T-cell (primary cell): ENCODE measurements around the gene LTBP3. TPM values are rescaled to one million over a fixed set of nuclear protein-coding genes. Genes with fewer than 3 reads are reported as not detected.
A peak's percentile ranks its signal among the peaks of the same experiment; 100 is the strongest.

ENCODE experiments used
- ATAC-seq, 4 experiments: fragments of 200-7000 bp in 3 of 4; fragments of 150-1000 bp in 1 of 4; cut with Tn5 transposase; replicated peaks in 1 of 4; 1 replicate in 3 of 4; 2 replicates in 1 of 4; pipeline ENCODE4 v1.10.0; 2021; ENCODE audit warnings: moderate library complexity in 3 of 4, mild to moderate bottlenecking in 2 of 4, moderate number of reproducible peaks in 1 of 4
- CTCF ChIA-PET, 2 donors: fragments of 300-600 bp; sonication (Branson Sonifier 250); formaldehyde crosslinking; loops; one replicate each; lab custom pipeline; 2022; ENCODE audit warnings: antibody characterized with exemption in 2 of 2; lab: Charles Lee
- POLR2A ChIA-PET, 2 donors: fragments of 300-600 bp; sonication (Branson Sonifier 250); formaldehyde crosslinking; loops; one replicate each; lab custom pipeline; 2022; ENCODE audit warnings: antibody characterized with exemption in 2 of 2; lab: Charles Lee
- DNase-seq, 35 experiments: peaks; one replicate each; pipeline versions ENCODE4 v3.0.0 to v3.0.0-alpha.2; 2013 to 2023
- H3K27ac ChIP-seq: one replicate; pipeline ENCODE4 v1.5.1; 2013; ENCODE audit warnings: low read length
- H3K27me3 ChIP-seq, 2 experiments: replicated peaks in 1 of 2; 1 replicate in 1 of 2; 2 replicates in 1 of 2; pipeline versions ENCODE4 v1.6.1 to v1.7.0; 2013; ENCODE audit warnings: low read length in 1 of 2, mixed read lengths in 1 of 2; ENCODE audit not compliant: control insufficient read depth in 2 of 2, insufficient read depth in 2 of 2; ENCODE audit errors: extremely low read depth in 1 of 2
- H3K36me3 ChIP-seq, 2 donors: 1 replicate in 1 of 2; 2 replicates in 1 of 2; pipeline versions ENCODE4 v1.6.1 to v1.7.0; 2013; ENCODE audit warnings: low read length in 1 of 2; ENCODE audit not compliant: control insufficient read depth in 2 of 2, insufficient read depth in 1 of 2; ENCODE audit errors: extremely low read depth in 1 of 2
- H3K4me1 ChIP-seq, 2 experiments: 1 replicate in 1 of 2; 2 replicates in 1 of 2; pipeline versions ENCODE4 v1.6.1 to v1.7.0; 2013; ENCODE audit warnings: low read length in 2 of 2, mixed read lengths in 1 of 2; ENCODE audit not compliant: insufficient read depth in 2 of 2, control insufficient read depth in 1 of 2; ENCODE audit errors: extremely low read depth in 1 of 2
- H3K4me3 ChIP-seq, 2 donors: 1 replicate in 1 of 2; 2 replicates in 1 of 2; pipeline versions ENCODE4 v1.5.1 to v1.7.0; 2013; ENCODE audit warnings: mild to moderate bottlenecking in 2 of 2, low read length in 1 of 2, moderate library complexity in 1 of 2; ENCODE audit not compliant: control insufficient read depth in 1 of 2; ENCODE audit errors: extremely low read depth in 1 of 2
- H3K9me3 ChIP-seq: 2 replicates; pipeline ENCODE4 v1.7.0; 2013
- H3K27ac Mint-ChIP-seq, 2 donors: one replicate each; pipeline ENCODE4 v1.8.0; 2020 to 2021; ENCODE audit warnings: mild to moderate bottlenecking in 2 of 2, mixed read lengths in 2 of 2
- H3K27me3 Mint-ChIP-seq, 2 donors: one replicate each; pipeline ENCODE4 v1.8.0; 2021 to 2022; ENCODE audit warnings: mixed read lengths in 2 of 2
- H3K36me3 Mint-ChIP-seq: one replicate; pipeline ENCODE4 v1.8.0; 2021; ENCODE audit warnings: mixed read lengths
- H3K4me1 Mint-ChIP-seq, 3 donors: one replicate each; pipeline ENCODE4 v1.8.0; 2020 to 2022; ENCODE audit warnings: mixed read lengths in 3 of 3, mild to moderate bottlenecking in 1 of 3
- H3K4me3 Mint-ChIP-seq, 3 donors: one replicate each; pipeline ENCODE4 v1.8.0; 2020 to 2022; ENCODE audit warnings: mild to moderate bottlenecking in 3 of 3, mixed read lengths in 3 of 3, moderate library complexity in 3 of 3
- H3K9me3 Mint-ChIP-seq, 3 donors: one replicate each; pipeline ENCODE4 v1.8.0; 2020 to 2022; ENCODE audit warnings: mixed read lengths in 3 of 3
- WGBS: methylation state at CpG from one replicate; pipeline ENCODE4 v1.1.5; 2013; ENCODE audit warnings: missing lambda C conversion rate; ENCODE audit not compliant: insufficient coverage; 5-methylcytosine and 5-hydroxymethylcytosine counted together
- total RNA-seq, 35 experiments: library from RNA in 6 of 35; stranded (reverse) in 6 of 35; fragments of 120-200 nt in 1 of 35; gene quantifications; one replicate each; pipeline versions ENCODE4 v1.2.1 to v1.2.4 and lab custom pipeline; 2013 to 2026

Gene LTBP3
- total RNA-seq, 5 donors from 2014 or later (not counting 1 experiment from before 2014, with no cell fraction given): 200 to 364 (median 284) TPM

DNA sequence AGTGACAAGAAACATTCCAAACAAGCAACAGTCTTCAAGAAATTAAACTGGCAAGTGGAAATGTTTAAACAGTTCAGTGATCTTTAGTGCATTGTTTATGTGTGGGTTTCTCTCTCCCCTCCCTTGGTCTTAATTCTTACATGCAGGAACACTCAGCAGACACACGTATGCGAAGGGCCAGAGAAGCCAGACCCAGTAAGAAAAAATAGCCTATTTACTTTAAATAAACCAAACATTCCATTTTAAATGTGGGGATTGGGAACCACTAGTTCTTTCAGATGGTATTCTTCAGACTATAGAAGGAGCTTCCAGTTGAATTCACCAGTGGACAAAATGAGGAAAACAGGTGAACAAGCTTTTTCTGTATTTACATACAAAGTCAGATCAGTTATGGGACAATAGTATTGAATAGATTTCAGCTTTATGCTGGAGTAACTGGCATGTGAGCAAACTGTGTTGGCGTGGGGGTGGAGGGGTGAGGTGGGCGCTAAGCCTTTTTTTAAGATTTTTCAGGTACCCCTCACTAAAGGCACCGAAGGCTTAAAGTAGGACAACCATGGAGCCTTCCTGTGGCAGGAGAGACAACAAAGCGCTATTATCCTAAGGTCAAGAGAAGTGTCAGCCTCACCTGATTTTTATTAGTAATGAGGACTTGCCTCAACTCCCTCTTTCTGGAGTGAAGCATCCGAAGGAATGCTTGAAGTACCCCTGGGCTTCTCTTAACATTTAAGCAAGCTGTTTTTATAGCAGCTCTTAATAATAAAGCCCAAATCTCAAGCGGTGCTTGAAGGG lies 53.3 kb downstream of the LTBP3 start:
- Histone ChIP-seq H3K4me1 (peaks cover 36 to 38% of the 10 kb centered on the region in 2 experiments), H3K4me3 (peak overlapping the region; percentile 79 to 100), H3K27ac (peak overlapping the region; percentile 60), H3K27me3 (no peaks in the 10 kb centered on the region), H3K9me3 (no peaks in the 10 kb centered on the region), H3K36me3 (peaks cover 3 to 60% of the 10 kb centered on the region in 2 donors)
- peak overlapping the region; percentile 53 to 87 for H3K27ac Mint-ChIP-seq
- no peaks in the 10 kb centered on the region for H3K9me3 Mint-ChIP-seq
- POLR2A ChIA-PET: interaction anchor here (0.5 to 4.1 kb wide), 11 partner anchors 8 to 169 kb away, joined by 3 to 36 read pairs (median 8); no protein-coding TSS in a partner anchor
- ATAC-seq (no peak), DNase-seq (no peak)
- no peaks in the 10 kb centered on the region for H3K27me3 Mint-ChIP-seq
- peaks cover 44 to 65% (median 48%) of the 10 kb centered on the region in 3 donors for H3K4me1 Mint-ChIP-seq
- H3K36me3 Mint-ChIP-seq: peaks cover 32% of the 10 kb centered on the region
- CTCF ChIA-PET: interaction anchor here (0.5 to 4.5 kb wide), 8 partner anchors 7 to 86 kb away, joined by 3 to 39 read pairs (median 4); partner anchors contain the start of gene MALAT1 (in 1 of the 2)
- WGBS: 0% methylated on average over 1 of the region's 8 CpGs
- no peak overlapping the region for H3K4me3 Mint-ChIP-seq

DNA sequence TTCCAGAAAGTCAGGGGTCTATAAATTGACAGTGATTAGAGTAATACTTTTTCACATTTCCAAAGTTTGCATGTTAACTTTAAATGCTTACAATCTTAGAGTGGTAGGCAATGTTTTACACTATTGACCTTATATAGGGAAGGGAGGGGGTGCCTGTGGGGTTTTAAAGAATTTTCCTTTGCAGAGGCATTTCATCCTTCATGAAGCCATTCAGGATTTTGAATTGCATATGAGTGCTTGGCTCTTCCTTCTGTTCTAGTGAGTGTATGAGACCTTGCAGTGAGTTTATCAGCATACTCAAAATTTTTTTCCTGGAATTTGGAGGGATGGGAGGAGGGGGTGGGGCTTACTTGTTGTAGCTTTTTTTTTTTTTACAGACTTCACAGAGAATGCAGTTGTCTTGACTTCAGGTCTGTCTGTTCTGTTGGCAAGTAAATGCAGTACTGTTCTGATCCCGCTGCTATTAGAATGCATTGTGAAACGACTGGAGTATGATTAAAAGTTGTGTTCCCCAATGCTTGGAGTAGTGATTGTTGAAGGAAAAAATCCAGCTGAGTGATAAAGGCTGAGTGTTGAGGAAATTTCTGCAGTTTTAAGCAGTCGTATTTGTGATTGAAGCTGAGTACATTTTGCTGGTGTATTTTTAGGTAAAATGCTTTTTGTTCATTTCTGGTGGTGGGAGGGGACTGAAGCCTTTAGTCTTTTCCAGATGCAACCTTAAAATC lies 54.0 kb downstream of the LTBP3 start:
- Mint-ChIP-seq H3K4me1 (peaks cover 41 to 65% (median 44%) of the 10 kb centered on the region in 3 donors), H3K27ac (peak overlapping the region; percentile 53 to 87), H3K9me3 (no peaks in the 10 kb centered on the region), H3K27me3 (no peaks in the 10 kb centered on the region), H3K4me3 (no peak overlapping the region), H3K36me3 (peaks cover 32% of the 10 kb centered on the region)
- peaks cover 3 to 60% of the 10 kb centered on the region in 2 donors for H3K36me3 ChIP-seq
- no peaks in the 10 kb centered on the region for H3K27me3 ChIP-seq
- ChIA-PET POLR2A (interaction anchor here (0.5 to 7.8 kb wide), 11 partner anchors 8 to 780 kb away, joined by 3 to 306 read pairs (median 5); partner anchors contain the start of gene NEAT1 (in 1 of the 2)), CTCF (interaction anchor here (0.5 to 1.1 kb wide), 2 partner anchors 27 to 88 kb away, joined by 3 read pairs; no protein-coding TSS in a partner anchor)
- 0% methylated on average over 2 of the region's 3 CpGs for WGBS
- ATAC-seq (no peak), DNase-seq (no peak)
- peaks cover 36 to 38% of the 10 kb centered on the region in 2 experiments for H3K4me1 ChIP-seq
- peak overlapping the region; percentile 79 to 100 for H3K4me3 ChIP-seq
- peak overlapping the region; percentile 60 for H3K27ac ChIP-seq
- H3K9me3 ChIP-seq: no peaks in the 10 kb centered on the region

DNA sequence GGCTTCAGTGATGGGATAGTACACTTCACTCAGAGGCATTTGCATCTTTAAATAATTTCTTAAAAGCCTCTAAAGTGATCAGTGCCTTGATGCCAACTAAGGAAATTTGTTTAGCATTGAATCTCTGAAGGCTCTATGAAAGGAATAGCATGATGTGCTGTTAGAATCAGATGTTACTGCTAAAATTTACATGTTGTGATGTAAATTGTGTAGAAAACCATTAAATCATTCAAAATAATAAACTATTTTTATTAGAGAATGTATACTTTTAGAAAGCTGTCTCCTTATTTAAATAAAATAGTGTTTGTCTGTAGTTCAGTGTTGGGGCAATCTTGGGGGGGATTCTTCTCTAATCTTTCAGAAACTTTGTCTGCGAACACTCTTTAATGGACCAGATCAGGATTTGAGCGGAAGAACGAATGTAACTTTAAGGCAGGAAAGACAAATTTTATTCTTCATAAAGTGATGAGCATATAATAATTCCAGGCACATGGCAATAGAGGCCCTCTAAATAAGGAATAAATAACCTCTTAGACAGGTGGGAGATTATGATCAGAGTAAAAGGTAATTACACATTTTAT lies 54.7 kb downstream of the LTBP3 start:
- Histone ChIP-seq H3K4me1 (peaks cover 36 to 38% of the 10 kb centered on the region in 2 experiments), H3K4me3 (peak overlapping the region; percentile 79 to 100), H3K36me3 (peaks cover 3 to 60% of the 10 kb centered on the region in 2 donors), H3K27ac (peak overlapping the region; percentile 97), H3K27me3 (no peaks in the 10 kb centered on the region), H3K9me3 (no peaks in the 10 kb centered on the region)
- Mint-ChIP-seq H3K9me3 (no peaks in the 10 kb centered on the region), H3K27ac (peak overlapping the region; percentile 53 to 80), H3K27me3 (no peaks in the 10 kb centered on the region), H3K36me3 (peaks cover 32% of the 10 kb centered on the region), H3K4me1 (peaks cover 37 to 61% (median 44%) of the 10 kb centered on the region in 3 donors), H3K4me3 (no peak overlapping the region)
- ATAC-seq: no peak
- ChIA-PET CTCF (interaction anchor here (0.5 to 0.6 kb wide), 2 partner anchors 85 to 87 kb away, joined by 3 read pairs; no protein-coding TSS in a partner anchor), POLR2A (interaction anchor here (0.5 to 7.8 kb wide), 8 partner anchors 79 to 780 kb away, joined by 3 to 306 read pairs (median 4); partner anchors contain the start of gene NEAT1 (in 1 of the 2))
- no peak for DNase-seq
- WGBS: no CpG with 5 or more reads among the region's 3 CpGs

DNA sequence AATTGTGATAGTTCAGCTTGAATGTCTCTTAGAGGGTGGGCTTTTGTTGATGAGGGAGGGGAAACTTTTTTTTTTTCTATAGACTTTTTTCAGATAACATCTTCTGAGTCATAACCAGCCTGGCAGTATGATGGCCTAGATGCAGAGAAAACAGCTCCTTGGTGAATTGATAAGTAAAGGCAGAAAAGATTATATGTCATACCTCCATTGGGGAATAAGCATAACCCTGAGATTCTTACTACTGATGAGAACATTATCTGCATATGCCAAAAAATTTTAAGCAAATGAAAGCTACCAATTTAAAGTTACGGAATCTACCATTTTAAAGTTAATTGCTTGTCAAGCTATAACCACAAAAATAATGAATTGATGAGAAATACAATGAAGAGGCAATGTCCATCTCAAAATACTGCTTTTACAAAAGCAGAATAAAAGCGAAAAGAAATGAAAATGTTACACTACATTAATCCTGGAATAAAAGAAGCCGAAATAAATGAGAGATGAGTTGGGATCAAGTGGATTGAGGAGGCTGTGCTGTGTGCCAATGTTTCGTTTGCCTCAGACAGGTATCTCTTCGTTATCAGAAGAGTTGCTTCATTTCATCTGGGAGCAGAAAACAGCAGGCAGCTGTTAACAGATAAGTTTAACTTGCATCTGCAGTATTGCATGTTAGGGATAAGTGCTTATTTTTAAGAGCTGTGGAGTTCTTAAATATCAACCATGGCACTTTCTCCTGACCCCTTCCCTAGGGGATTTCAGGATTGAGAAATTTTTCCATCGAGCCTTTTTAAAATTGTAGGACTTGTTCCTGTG lies 55.4 kb downstream of the LTBP3 start:
- no peak for ATAC-seq
- WGBS: 0% methylated on average over 2 of the region's 6 CpGs
- Histone ChIP-seq H3K36me3 (peaks cover 3 to 60% of the 10 kb centered on the region in 2 donors), H3K4me1 (peaks cover 38% of the 10 kb centered on the region in 2 experiments), H3K27ac (peak overlapping the region; percentile 97), H3K27me3 (no peaks in the 10 kb centered on the region), H3K4me3 (peak overlapping the region; percentile 79 to 100), H3K9me3 (no peaks in the 10 kb centered on the region)
- ChIA-PET CTCF (interaction anchor here (0.6 to 1.5 kb wide), 7 partner anchors 18 to 148 kb away, joined by 3 to 5 read pairs (median 4); partner anchors contain the start of gene TIGD3 (in 1 of the 2)), POLR2A (interaction anchor here (0.6 to 7.8 kb wide), 19 partner anchors 8 to 810 kb away, joined by 3 to 306 read pairs (median 3); partner anchors contain the start of genes NEAT1 (in 1 of the 2) and SF1 (in 1 of the 2))
- no peaks in the 10 kb centered on the region for H3K27me3 Mint-ChIP-seq
- peaks cover 32% of the 10 kb centered on the region for H3K36me3 Mint-ChIP-seq
- peaks cover 34 to 59% (median 43%) of the 10 kb centered on the region in 3 donors for H3K4me1 Mint-ChIP-seq
- H3K9me3 Mint-ChIP-seq: no peaks in the 10 kb centered on the region
- no peak overlapping the region for H3K4me3 Mint-ChIP-seq
- peak overlapping the region in 1 of 2 donors; percentile 76 for H3K27ac Mint-ChIP-seq
- DNase-seq: peak in 1 of 35 experiments; percentile 39

DNA sequence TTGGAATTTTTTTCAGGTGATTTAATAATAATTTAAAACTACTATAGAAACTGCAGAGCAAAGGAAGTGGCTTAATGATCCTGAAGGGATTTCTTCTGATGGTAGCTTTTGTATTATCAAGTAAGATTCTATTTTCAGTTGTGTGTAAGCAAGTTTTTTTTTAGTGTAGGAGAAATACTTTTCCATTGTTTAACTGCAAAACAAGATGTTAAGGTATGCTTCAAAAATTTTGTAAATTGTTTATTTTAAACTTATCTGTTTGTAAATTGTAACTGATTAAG lies 55.9 kb downstream of the LTBP3 start:
- ATAC-seq: no peak
- H3K4me3 Mint-ChIP-seq: no peak overlapping the region
- no peak for DNase-seq
- POLR2A ChIA-PET: interaction anchor here (0.6 to 7.8 kb wide), 17 partner anchors 9 to 811 kb away, joined by 3 to 306 read pairs (median 3); partner anchors contain the start of genes NEAT1 (in 1 of the 2) and SF1 (in 1 of the 2)
- H3K4me1 Mint-ChIP-seq: peaks cover 30 to 56% (median 39%) of the 10 kb centered on the region in 3 donors
- Histone ChIP-seq H3K36me3 (peaks cover 3 to 60% of the 10 kb centered on the region in 2 donors), H3K9me3 (no peaks in the 10 kb centered on the region), H3K27ac (peak overlapping the region; percentile 97), H3K27me3 (no peaks in the 10 kb centered on the region), H3K4me3 (peak overlapping the region; percentile 79 to 100), H3K4me1 (peaks cover 34 to 38% of the 10 kb centered on the region in 2 experiments)
- no peaks in the 10 kb centered on the region for H3K27me3 Mint-ChIP-seq
- no peaks in the 10 kb centered on the region for H3K9me3 Mint-ChIP-seq
- no peak overlapping the region for H3K27ac Mint-ChIP-seq
- peaks cover 32% of the 10 kb centered on the region for H3K36me3 Mint-ChIP-seq
- CTCF ChIA-PET: interaction anchor here (0.7 to 1.5 kb wide), 5 partner anchors 68 to 148 kb away, joined by 3 to 5 read pairs (median 4); partner anchors contain the start of gene TIGD3 (in 1 of the 2)
